ENCODE data around the gene TMEM231.
A peak's percentile ranks its signal among the peaks of the same experiment; 100 is the strongest.

Gene TMEM231

DNA sequence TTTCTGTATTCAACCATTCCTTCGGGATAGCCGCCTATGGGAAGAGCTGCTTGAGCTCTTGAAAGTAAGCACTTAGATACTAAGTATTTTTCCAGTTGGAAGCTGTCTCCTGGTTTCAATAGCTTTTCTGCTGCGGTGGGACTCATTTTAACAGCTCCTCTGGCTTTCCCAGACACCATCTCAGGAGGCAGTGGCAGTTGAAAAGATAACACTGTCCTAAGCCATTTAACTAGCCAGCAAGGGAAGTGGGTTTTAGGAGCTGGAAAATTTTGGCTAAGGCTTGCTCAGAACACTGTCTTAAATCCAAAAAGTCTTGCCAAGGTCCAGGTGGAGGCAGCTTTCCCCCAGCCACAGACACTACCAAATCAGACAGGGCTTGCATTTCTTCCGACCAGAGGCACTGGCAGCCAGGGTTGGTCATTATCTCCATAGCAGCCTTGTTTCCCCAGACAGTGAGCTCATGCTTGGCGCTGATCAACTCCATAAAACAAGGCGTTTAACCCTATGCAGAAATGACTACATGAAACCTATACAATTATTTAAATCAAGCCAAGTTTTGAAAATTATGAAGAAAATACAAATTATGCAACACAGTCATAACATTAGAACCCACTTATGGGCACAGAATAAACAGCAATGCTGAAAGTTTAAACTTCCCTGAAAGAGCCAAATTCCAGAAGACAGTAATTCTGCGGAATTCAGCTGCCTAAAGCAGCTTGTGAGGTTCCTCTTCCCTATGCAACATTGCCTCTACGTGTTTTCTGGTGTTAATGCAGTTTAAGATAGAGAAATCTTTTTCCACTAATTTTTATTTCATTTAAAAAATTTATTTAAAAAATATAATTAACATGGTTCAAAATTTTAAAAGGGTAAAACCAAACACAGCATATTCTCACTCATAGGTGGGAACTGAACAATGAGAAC is 35.1 kb upstream of the TMEM231 start:
- peak; percentile 24 for DNase-seq (ENCODE audit: extremely low read depth, low read depth)
- no peak for TF ChIP-seq CTCF (IDR thresholded peaks at IDR 0.05; ENCODE audit: low read depth, low read length, missing control alignments)
- H3K4me3 ChIP-seq (replicated peaks; ENCODE audit: low read depth, low read length) = no peak overlapping the region

- no peak overlapping the region for H3K4me3 ChIP-seq (replicated peaks; ENCODE audit: low read depth, low read length)
- no peak for TF ChIP-seq CTCF (IDR thresholded peaks at IDR 0.05; ENCODE audit: low read depth, low read length, missing control alignments)
- no peak for DNase-seq (ENCODE audit: extremely low read depth, low read depth)
Measured at GRCh38 chr16:75589306-75589705, 33.3 kb upstream of the TMEM231 start.

DNA sequence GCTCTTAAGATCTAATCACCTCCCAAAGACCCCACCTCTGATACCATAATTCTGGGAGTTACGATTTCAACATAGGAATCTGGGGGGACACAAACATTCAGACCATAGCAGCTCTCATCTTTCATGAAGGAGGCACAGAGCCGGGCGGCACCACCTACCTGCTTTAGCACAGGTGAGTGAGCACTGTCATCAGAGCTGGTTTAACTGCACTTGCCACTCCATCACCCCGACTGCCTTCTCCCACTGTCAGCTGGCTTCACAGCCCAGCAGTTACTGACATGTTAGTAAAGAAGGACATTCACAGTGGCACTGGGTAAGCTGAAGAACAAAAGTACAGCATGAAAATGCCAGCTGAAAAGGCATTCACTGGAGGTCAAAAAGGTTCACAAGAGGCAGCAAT is 32.7 kb upstream of the TMEM231 start:
- H3K4me3 ChIP-seq (replicated peaks; ENCODE audit: low read depth, low read length) = no peak overlapping the region
- no peak for DNase-seq (ENCODE audit: extremely low read depth, low read depth)
- no peak for TF ChIP-seq CTCF (IDR thresholded peaks at IDR 0.05; ENCODE audit: low read depth, low read length, missing control alignments)

- no peak overlapping the region for H3K4me3 ChIP-seq (replicated peaks; ENCODE audit: low read depth, low read length)
- DNase-seq (ENCODE audit: extremely low read depth, low read depth) = no peak
- TF ChIP-seq CTCF (IDR thresholded peaks at IDR 0.05; ENCODE audit: low read depth, low read length, missing control alignments) = no peak
Measured at GRCh38 chr16:75584108-75584507, 28.1 kb upstream of the TMEM231 start.

DNA sequence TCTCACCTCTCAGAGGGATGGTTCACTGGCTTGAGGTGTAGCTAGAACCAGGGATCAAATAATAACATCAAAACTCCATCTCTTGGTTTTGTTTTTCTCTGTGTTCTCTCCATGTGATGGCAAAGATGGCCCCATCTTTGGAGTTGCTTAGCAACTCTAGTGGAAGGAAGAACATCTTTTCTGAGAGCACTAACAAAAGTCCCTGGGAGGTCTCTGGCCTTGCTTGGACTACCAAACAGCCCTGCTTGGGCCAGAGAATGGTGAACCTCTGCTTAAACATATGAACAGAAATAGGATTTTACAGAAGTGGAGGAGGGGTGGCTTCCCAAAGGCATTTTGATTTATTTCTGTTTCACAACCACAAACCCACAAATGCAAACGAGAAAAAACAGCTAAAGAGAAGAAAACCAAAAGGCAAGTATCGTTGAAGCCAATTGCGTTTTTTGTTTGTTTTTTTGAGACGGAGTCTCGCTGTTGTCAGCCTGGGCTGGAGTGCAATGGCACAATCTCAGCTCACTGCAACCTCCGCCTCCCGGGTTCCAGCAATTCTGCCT is 23.3 kb upstream of the TMEM231 start:
- no peak overlapping the region for H3K4me3 ChIP-seq (replicated peaks; ENCODE audit: low read depth, low read length)
- TF ChIP-seq CTCF (IDR thresholded peaks at IDR 0.05; ENCODE audit: low read depth, low read length, missing control alignments) = no peak
- DNase-seq (ENCODE audit: extremely low read depth, low read depth) = no peak

- no peak overlapping the region for H3K4me3 ChIP-seq (replicated peaks; ENCODE audit: low read depth, low read length)
- no peak for DNase-seq (ENCODE audit: extremely low read depth, low read depth)
- no peak for TF ChIP-seq CTCF (IDR thresholded peaks at IDR 0.05; ENCODE audit: low read depth, low read length, missing control alignments)
Measured at GRCh38 chr16:75578725-75579124, 22.7 kb upstream of the TMEM231 start.
